Measurements from ENCODE around the gene ZMYM4.

The ZMYM4 gene

GRCh38 chr1:35406103-35406502 is 137.6 kb downstream of the ZMYM4 start:
- DNase-seq (ENCODE audit: low spot score), result no peak

- no peak for DNase-seq (ENCODE audit: low spot score)
Observed at GRCh38 chr1:35407743-35408142, 139.2 kb downstream of the ZMYM4 start.

- DNase-seq (ENCODE audit: low spot score), result no peak
Observed at GRCh38 chr1:35408925-35409324, 140.4 kb downstream of the ZMYM4 start.

DNA sequence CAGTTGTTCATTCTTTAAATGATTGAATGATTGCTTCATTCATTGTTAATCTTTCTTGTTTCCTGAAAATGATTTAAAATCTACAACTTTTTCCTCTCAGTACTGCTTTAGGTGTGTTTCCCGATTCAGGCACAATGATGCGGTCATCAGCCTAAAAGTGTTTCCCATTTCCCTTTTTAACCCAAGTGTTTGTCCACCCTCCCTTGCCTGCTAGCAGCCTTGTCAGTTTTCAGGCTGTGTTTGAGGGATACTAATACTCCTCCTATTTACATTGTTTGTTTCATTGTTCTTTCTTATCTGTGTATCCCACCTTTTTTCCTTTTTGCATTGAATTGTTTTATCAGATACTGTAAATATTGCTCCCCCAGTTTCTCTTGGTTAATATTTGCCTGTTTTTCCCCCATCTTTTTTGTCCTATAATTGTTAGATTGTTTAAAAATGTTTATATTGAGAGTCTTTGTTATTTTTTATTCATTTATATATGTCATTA is 157.6 kb downstream of the ZMYM4 start:
- no peak for DNase-seq (ENCODE audit: low spot score)

DNA sequence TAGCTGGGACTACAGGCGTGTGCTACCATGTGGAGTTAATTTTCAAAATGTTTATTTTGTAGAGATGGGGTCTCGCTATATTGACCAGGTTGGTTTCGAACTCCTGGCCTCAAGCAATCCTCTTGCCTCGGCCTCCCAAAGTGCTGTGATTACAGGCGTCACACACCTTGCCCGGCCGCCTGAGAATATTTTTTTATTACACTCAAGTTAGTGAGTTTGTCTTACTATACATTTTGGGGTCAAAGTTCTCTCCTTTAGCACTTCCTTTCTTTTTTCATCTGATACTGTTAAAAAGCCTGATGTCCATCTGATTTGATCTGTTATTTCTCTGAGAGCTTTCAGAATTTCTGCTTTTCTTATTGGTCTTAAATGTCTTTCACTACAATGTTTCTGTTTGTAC is 159.9 kb downstream of the ZMYM4 start:
- DNase-seq (ENCODE audit: low spot score), result no peak

GRCh38 chr1:35430762-35431161 is 162.3 kb downstream of the ZMYM4 start:
- DNase-seq (ENCODE audit: low spot score), result no peak

DNA sequence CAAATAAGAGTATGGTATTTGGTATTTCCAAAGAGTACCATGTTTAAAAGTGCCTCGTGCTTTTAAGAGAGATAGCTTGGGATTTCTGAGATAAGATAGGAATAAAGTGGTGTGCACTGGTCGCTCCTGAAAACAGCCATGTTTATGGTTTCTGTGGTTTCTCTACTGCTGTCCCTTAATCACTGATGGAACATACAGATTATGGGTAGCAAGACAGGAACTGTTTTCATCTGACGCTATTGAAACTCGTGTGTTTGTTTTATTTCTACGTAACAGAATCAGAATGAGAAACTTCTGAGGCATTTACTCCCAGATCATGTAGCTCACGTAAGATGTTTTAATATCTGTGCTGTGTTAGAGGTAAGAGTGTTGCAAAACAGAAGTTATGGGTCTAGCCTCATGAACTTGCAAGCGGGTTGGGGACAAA is 162.7 kb downstream of the ZMYM4 start:
- no peak for DNase-seq (ENCODE audit: low spot score)

DNA sequence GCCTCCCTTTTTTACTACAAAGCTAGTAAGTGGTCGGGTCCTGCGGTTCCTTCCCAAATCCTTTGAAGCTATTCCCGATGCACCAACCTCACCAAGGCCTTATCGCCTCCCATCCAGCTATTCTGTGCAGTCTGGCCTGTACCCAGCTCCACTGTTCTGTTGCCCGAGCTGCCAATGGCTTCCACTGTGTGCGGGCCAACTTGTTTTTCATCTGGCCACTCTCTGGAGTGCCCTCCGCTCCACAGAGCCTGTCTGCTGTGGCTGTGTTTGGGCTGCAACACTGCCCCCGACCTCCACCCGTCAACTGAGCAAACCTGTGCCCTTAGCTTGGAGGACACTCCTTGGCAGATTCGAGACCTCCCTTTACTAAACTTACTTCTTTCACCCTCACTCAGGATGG is 163.7 kb downstream of the ZMYM4 start:
- no peak for DNase-seq (ENCODE audit: low spot score)

GRCh38 chr1:35433714-35434113 is 165.2 kb downstream of the ZMYM4 start:
- no peak for DNase-seq (ENCODE audit: low spot score)

GRCh38 chr1:35434703-35435102 is 166.2 kb downstream of the ZMYM4 start:
- DNase-seq (ENCODE audit: low spot score), result no peak

GRCh38 chr1:35436078-35436477 is 167.6 kb downstream of the ZMYM4 start:
- DNase-seq (ENCODE audit: low spot score), result no peak

DNA sequence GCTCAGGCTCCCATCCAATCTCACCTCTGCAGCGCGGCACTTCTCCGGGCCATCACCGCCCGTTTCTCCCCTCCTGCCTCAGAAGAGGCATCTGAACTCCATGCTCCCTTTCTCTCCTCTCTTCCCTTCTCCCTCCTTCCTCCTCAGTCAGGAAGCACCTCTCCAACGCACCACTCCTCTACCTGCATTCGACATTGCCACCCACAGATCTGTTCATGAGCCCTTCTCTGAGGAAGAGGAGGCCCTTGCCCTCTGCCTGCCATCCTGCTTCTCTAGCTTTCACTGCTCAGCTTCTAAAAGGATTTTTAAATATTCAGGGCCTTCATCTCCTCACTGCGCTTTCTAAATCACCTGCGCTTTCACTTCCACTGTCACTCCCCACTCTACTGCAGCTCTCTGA is 168.7 kb downstream of the ZMYM4 start:
- DNase-seq (ENCODE audit: low spot score), result no peak

GRCh38 chr1:35439626-35440025 is 171.1 kb downstream of the ZMYM4 start:
- no peak for DNase-seq (ENCODE audit: low spot score)

DNA sequence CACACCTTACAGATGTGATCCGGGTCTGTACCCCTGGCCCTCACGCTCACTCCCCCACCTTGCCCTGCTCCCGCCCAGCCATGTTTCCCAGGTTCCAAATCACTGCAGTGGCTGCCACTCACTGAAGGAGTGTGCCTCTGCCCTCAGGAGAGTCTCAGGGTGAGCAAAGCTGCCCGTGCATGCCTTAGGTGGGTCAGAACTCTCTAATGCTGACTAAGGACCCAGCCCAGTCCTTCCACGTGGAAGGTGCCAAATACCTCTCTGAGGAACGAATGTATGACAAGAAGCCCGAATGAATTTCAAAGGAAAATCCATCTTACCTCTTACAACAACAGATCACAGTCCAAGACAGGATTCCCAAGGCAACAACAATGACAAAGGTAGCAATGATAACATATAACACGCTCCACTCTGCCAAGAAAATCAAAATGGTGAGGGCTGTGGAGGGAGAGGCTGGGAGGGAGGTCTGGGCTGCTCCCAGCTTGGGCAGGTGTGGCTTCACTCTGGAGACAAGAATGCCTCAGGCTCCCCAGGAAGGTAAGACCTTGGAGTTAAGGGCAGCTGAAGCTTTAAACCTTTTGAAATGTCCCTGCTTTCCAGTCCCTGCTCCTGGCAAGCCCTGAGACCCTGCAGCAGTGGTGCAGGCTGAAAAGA is 173.5 kb downstream of the ZMYM4 start:
- DNase-seq (ENCODE audit: low spot score), result no peak

DNA sequence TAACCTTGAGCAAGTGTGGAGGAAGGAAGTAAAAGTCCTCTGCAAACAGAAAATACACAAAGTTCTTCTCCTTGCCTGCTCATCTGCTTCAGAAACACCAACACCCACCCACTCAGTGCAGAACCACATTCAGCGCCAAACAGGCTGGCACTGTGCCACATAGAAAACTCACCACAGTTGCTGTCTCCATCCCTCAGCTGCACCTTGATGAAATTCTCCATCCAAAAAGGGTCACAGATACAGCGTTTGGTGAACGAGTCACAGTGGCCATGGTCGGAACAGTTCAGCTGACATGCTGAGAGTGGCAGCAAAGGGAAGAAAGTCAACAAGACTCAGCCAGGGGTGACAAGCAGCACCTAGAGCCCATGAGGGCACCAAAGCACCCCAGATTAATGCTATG is 174.2 kb downstream of the ZMYM4 start:
- peak; percentile 10 for DNase-seq (ENCODE audit: low spot score)

- no peak for DNase-seq (ENCODE audit: low spot score)
Observed at GRCh38 chr1:35443768-35444518, 175.4 kb downstream of the ZMYM4 start.

- DNase-seq (ENCODE audit: low spot score), result no peak
Observed at GRCh38 chr1:35444519-35444774, 175.9 kb downstream of the ZMYM4 start.

GRCh38 chr1:35447278-35447677 is 178.8 kb downstream of the ZMYM4 start:
- DNase-seq (ENCODE audit: low spot score), result no peak

DNA sequence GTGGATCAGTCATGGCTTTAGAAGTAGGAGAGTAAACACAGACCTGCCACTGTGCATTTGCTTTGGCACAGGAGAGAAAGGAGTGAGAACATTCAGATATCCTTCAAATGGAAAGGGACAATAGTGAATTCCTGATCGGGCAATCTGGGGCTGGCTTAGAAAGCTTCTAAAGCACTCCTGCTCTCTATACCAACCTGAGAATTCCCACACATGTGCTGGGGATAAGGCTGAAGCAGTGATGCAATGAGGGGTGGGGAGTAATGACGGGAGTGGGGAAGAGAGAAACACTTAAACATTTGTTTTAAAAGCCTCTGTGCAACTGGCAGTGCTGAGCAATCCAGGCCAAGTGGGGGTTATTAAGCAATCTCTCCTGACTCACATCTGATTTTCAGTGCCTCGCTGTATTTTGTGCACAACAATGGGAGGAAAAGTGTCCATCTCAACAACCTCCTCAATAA is 179.9 kb downstream of the ZMYM4 start:
- no peak for DNase-seq (ENCODE audit: low spot score)

DNA sequence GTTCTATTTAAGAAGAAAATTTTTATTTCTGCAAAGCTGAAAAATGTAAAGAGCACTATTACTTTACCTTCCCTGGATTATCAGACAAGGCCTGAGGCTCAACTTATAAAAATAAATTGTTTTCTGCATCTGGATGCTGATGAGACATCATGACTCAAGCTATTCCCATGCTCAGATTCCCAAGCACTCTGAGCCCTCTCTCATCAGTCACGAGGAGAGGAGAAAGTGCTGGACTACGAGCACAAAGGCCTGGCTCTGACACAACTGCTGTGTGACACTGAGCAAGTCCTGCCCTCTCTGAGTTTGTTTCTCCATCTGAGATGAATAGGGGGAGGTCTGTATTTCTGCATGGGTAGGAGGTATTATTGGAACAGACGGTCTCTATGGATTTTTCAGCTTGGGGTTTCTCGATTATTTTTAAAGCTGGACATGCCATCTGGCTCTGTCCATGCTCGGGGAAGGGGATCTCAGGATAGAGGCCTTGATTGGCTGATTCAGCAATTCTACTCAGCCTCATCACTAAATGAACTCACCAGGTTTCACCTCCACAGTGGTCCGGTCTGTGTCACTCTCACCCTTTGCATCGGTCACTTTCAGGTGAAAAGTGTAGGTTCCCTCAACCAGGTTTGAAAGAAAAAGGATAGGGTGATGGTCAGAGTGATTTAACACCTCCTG is 181.0 kb downstream of the ZMYM4 start:
- no peak for DNase-seq (ENCODE audit: low spot score)

DNA sequence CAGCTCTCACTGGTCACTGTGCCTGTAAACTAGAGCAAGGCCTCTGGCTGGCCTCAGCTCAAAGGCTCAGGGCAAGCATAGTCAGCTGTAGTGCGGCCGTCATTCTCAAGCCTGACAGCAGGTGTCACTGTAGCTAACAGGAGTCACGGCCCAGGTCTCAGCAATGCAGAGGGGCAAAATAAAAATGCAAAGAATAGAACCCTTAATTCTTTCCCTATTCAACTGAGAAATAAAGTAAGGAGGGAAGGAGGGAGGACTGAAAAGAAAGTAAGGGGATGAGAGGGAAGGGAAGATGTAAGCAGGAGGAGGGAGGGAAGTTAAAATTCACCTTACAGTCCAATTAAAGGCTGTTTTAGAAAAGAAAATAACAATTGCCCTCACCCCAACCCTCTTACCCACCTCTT is 182.6 kb downstream of the ZMYM4 start:
- DNase-seq (ENCODE audit: low spot score), result peak; percentile 76

DNA sequence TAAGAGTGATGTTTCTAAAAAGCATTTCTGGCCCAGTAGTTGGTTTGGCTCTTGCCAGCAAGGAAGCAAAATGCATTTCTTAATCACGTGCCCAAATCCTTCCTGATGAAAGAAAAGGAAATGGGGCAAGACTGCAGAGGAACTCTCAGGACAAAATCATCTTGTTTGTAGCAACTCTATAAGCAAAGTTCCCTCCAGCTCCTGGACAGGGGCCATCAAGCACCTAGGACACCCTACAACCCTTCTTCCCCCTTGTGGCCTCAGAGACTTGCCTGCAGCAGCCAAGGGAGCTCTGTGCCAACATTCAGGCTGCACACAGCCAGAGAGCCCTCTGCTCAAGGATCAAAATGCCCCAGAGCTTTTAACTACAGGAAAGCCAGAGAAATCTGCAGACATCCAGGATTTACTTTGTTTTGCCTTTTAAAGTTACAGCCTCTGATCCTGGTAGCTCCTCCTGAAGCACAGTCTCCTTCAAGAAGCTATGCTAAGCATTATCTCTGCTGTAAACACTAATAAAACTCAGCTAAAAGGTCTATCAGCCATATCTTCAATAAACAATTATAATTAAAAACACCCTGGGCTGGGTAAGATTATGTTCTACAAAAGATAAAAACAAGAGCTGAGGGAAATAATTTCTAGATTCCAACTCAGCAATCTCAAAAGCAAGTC is 183.7 kb downstream of the ZMYM4 start:
- DNase-seq (ENCODE audit: low spot score), result no peak

DNA sequence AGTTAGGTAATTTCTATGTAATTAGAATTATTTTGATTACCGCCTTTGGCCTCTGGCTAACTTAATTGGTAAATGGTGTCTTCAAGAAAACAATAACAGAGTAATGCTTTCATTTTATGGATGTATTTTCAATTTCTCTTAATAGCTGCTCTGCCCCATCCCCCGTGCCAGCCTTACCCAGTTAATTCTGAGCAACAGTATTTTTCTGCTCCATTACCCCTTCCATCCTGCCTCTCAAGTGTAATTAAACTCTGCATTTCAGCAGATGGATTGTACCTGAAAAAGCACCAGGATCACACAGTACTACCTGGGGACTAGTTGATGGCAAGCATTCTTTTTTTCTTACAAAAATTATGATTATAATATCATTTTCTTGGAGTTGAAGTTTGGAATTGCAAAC is 184.5 kb downstream of the ZMYM4 start:
- no peak for DNase-seq (ENCODE audit: low spot score)

Measured in CD4-positive, alpha-beta T cell treated with Interleukin-6 at 100 ng/mL for 8 hours (primary cell).